Activated T-cell treated with anti-CD3 and anti-CD28 coated beads, Interleukin-2, amount 50 U/mL, for 24 hours (primary cell): ENCODE data around the gene BANF1.
"Not testable (repeated sequence)": the region's sequence is repeated elsewhere in the genome, so short reads cannot be mapped to it uniquely, and the experiment has no call there.

Experiments used
- DNase-seq: peaks from one replicate; pipeline ENCODE4 v3.0.0-alpha.2; 2020
- H3K27ac Mint-ChIP-seq: 2 replicates; pipeline ENCODE4 v1.8.0; 2020; ENCODE audit warnings: mild to moderate bottlenecking, mixed read lengths
- H3K27me3 Mint-ChIP-seq: 2 replicates; pipeline ENCODE4 v1.8.0; 2020; ENCODE audit warnings: mixed read lengths
- H3K36me3 Mint-ChIP-seq: 2 replicates; pipeline ENCODE4 v1.8.0; 2020; ENCODE audit warnings: low read depth, mixed read lengths
- H3K4me1 Mint-ChIP-seq: 2 replicates; pipeline ENCODE4 v1.8.0; 2020; ENCODE audit warnings: low read depth, mixed read lengths
- H3K4me3 Mint-ChIP-seq: 2 replicates; pipeline ENCODE4 v1.8.0; 2020; ENCODE audit warnings: mild to moderate bottlenecking, moderate library complexity, mixed read lengths
- H3K9me3 Mint-ChIP-seq: 2 replicates; pipeline ENCODE4 v1.8.0; 2020; ENCODE audit warnings: mixed read lengths

BANF1 gene

GRCh38 chr11:66012371-66012945 lies 10.2 kb downstream of the BANF1 start:
- no peak for DNase-seq
- no peaks in the 10 kb centered on the region for H3K36me3 Mint-ChIP-seq
- H3K4me1 Mint-ChIP-seq = peaks cover 7% of the 10 kb centered on the region
- H3K27me3 Mint-ChIP-seq = peaks cover 22% of the 10 kb centered on the region
- no peaks in the 10 kb centered on the region for H3K9me3 Mint-ChIP-seq
- H3K27ac Mint-ChIP-seq = no peak overlapping the region
- H3K4me3 Mint-ChIP-seq = no peak overlapping the region

DNA sequence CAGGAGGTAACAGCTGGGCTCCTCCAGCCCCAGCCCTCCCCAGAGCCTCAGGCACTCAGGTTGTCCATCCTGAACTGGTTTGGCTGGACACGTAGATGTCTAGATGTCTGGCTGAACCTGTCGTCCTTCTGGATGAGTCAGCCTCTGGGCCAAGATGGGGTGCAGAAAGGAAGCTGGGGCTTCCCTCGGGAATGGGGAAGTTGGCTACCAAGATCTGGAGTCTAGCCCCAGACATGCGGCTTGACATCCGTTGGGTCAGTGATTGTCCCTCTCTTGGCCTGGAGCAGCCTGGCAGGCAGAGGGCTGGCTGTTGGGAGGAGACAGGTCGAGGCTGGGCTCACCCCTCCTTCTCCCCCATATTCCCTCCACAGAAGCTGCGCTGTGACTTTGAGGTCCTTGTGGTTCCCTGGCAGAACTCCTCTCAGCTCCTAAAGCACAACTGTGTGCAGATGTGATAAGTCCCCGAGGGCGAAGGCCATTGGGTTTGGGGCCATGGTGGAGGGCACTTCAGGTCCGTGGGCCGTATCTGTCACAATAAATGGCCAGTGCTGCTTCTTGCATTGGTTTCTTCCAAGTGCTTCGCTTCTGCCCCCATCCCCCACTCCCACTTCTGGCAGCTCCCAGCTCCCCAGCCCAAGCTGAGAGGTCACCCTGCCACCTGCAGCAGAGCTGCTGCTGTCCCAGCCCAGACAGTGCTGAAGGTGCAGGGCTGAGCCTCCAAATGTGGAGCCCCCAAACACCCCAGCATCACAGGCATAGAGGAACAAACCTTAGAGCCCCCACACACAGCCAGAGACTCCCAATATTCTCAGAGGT lies 10.9 kb downstream of the BANF1 start:
- H3K27ac Mint-ChIP-seq = no peak overlapping the region
- no peak overlapping the region for H3K4me3 Mint-ChIP-seq
- peaks cover 22% of the 10 kb centered on the region for H3K27me3 Mint-ChIP-seq
- H3K4me1 Mint-ChIP-seq = peaks cover 11% of the 10 kb centered on the region
- no peaks in the 10 kb centered on the region for H3K36me3 Mint-ChIP-seq
- no peak for DNase-seq
- H3K9me3 Mint-ChIP-seq = no peaks in the 10 kb centered on the region

DNA sequence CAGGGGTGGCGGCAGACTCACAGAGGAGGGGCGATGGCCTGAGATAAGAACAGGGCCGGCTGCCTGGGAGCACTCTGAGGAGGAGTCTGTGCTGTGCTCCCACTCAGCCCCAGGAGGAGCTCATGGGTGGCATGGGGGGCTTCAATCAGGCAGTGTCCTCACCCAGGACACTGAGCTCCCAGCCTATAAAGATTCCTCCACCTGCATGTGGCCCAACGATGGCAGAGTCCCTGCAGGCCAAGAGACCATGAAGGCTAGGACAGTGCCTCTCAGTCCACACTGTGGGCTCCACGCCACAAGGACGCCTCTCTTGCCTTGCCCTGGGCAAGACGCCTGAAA lies 11.4 kb downstream of the BANF1 start:
- no peak for DNase-seq
- peaks cover 11% of the 10 kb centered on the region for H3K4me1 Mint-ChIP-seq
- no peaks in the 10 kb centered on the region for H3K9me3 Mint-ChIP-seq
- no peaks in the 10 kb centered on the region for H3K36me3 Mint-ChIP-seq
- no peak overlapping the region for H3K27ac Mint-ChIP-seq
- peaks cover 22% of the 10 kb centered on the region for H3K27me3 Mint-ChIP-seq
- no peak overlapping the region for H3K4me3 Mint-ChIP-seq

GRCh38 chr11:66014804-66015453 lies 12.6 kb downstream of the BANF1 start:
- DNase-seq = no peak
- peaks cover 11% of the 10 kb centered on the region for H3K4me1 Mint-ChIP-seq
- no peaks in the 10 kb centered on the region for H3K9me3 Mint-ChIP-seq

DNA sequence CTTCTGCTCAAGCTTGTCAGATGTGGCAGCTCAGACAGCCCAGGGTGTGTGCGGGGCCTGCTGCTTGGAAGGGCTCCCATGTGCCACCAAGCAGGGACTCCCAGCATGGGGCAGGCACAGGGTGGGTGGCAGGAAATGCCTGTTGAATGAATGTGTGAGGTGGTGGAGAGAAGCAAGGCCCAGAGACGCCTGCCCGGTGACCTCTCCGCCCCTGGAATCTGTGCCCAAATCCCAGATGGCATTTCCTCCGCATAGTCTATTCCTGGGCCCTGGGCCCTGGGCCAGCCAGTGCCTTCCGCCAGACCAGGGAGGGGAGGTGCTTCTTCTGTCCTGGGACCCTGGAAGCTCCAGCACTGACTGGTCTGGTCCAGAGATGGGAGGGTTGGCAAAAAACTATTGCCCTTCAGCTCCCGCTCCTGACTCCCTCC lies 13.2 kb downstream of the BANF1 start:
- H3K4me1 Mint-ChIP-seq = peaks cover 11% of the 10 kb centered on the region
- no peak overlapping the region for H3K4me3 Mint-ChIP-seq
- H3K27ac Mint-ChIP-seq = no peak overlapping the region
- no peak for DNase-seq
- peaks cover 22% of the 10 kb centered on the region for H3K27me3 Mint-ChIP-seq
- H3K36me3 Mint-ChIP-seq = no peaks in the 10 kb centered on the region
- no peaks in the 10 kb centered on the region for H3K9me3 Mint-ChIP-seq

More at GRCh38 chr11:66014804-66015453, 12.6 kb downstream of the BANF1 start:
- no peaks in the 10 kb centered on the region for H3K36me3 Mint-ChIP-seq
- H3K27ac Mint-ChIP-seq = no peak overlapping the region
- peaks cover 22% of the 10 kb centered on the region for H3K27me3 Mint-ChIP-seq
- H3K4me3 Mint-ChIP-seq = no peak overlapping the region

DNA sequence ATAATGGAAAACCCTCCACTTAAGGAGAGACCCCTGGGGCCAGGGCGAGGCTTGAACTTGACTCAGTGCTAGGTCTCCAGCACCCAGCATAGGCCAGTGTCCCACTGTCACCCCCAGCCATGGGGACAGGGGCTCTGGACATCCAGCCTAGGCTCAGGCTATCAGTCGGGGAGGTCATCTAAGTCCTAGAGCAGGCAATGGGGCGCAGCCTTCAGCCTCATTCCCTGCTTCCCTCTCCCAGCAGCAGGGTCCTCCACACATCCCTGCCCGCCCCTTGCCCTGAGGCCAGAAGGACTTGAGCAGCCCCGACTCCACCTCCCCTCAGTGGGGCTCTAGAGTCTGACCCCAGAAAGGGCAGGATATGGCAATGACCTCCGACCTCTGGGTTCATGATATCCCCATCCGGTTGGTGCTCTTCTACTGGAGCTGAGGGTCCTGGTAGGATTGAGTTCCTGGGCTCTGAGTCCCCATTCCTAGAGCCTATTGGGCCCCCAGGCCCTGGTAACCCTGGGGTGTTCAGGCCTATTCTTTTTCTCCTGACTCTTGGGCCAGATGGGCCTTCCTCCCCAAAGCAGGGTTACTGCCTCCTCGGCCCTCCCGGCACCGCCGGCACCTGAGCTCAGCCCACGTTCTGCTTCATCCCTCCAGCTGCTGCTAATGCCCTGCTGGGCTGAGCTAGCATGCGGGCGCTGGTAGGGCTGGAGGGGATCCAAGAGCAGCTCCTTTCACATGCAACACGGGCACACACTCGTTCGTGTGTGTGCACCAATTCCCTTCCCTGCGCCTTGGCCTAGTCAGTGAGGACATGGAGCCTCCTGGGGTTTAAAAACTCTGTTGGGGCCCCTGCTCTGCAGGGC lies 13.9 kb downstream of the BANF1 start:
- no peaks in the 10 kb centered on the region for H3K36me3 Mint-ChIP-seq
- H3K27ac Mint-ChIP-seq = no peak overlapping the region
- no peak for DNase-seq
- no peaks in the 10 kb centered on the region for H3K9me3 Mint-ChIP-seq
- peaks cover 22% of the 10 kb centered on the region for H3K27me3 Mint-ChIP-seq
- H3K4me1 Mint-ChIP-seq = peaks cover 15% of the 10 kb centered on the region
- H3K4me3 Mint-ChIP-seq = no peak overlapping the region

GRCh38 chr11:66016793-66017177 lies 14.5 kb downstream of the BANF1 start:
- no peak for DNase-seq
- Mint-ChIP-seq H3K9me3 (no peaks in the 10 kb centered on the region), H3K36me3 (no peaks in the 10 kb centered on the region), H3K27ac (no peak overlapping the region), H3K27me3 (peaks cover 18% of the 10 kb centered on the region), H3K4me3 (no peak overlapping the region), H3K4me1 (peaks cover 21% of the 10 kb centered on the region)

- Mint-ChIP-seq H3K9me3 (no peaks in the 10 kb centered on the region), H3K27me3 (peaks cover 14% of the 10 kb centered on the region), H3K36me3 (no peaks in the 10 kb centered on the region), H3K4me3 (no peak overlapping the region), H3K4me1 (peaks cover 20% of the 10 kb centered on the region), H3K27ac (no peak overlapping the region)
- DNase-seq = no peak
These were observed 15.0 kb downstream of the BANF1 start for GRCh38 chr11:66017321-66017720.

DNA sequence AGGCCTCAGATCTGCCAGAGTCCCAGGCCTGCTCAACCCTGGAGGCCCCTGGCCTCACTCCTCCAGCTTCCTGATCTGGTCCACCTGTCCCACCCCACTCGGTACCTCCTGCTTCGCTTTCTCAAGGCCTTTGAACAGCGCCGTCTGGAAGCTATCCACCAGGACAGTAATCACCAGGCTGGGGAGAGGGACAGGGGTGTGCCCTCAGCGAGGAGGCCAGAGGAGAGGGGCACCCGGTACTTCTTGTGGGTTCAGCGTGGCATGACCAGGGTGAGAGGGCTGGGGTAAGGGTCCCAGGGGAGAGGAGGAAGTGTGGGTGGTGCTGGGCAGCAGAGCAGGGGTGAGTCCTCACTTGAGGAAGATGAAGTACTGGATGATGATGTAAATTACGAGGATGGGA lies 17.9 kb downstream of the BANF1 start:
- Mint-ChIP-seq H3K4me3 (no peak overlapping the region), H3K36me3 (no peaks in the 10 kb centered on the region), H3K4me1 (peaks cover 23% of the 10 kb centered on the region), H3K27ac (no peak overlapping the region), H3K9me3 (no peaks in the 10 kb centered on the region), H3K27me3 (peaks cover 5% of the 10 kb centered on the region)
- DNase-seq = no peak

- no peaks in the 10 kb centered on the region for H3K9me3 Mint-ChIP-seq
- peak overlapping the region; percentile 26 for H3K27ac Mint-ChIP-seq
- no peak for DNase-seq
- H3K36me3 Mint-ChIP-seq = no peaks in the 10 kb centered on the region
- no peak overlapping the region for H3K4me3 Mint-ChIP-seq
- H3K4me1 Mint-ChIP-seq = peaks cover 23% of the 10 kb centered on the region
- peaks cover 5% of the 10 kb centered on the region for H3K27me3 Mint-ChIP-seq
These were observed 18.5 kb downstream of the BANF1 start for GRCh38 chr11:66020618-66021357.

DNA sequence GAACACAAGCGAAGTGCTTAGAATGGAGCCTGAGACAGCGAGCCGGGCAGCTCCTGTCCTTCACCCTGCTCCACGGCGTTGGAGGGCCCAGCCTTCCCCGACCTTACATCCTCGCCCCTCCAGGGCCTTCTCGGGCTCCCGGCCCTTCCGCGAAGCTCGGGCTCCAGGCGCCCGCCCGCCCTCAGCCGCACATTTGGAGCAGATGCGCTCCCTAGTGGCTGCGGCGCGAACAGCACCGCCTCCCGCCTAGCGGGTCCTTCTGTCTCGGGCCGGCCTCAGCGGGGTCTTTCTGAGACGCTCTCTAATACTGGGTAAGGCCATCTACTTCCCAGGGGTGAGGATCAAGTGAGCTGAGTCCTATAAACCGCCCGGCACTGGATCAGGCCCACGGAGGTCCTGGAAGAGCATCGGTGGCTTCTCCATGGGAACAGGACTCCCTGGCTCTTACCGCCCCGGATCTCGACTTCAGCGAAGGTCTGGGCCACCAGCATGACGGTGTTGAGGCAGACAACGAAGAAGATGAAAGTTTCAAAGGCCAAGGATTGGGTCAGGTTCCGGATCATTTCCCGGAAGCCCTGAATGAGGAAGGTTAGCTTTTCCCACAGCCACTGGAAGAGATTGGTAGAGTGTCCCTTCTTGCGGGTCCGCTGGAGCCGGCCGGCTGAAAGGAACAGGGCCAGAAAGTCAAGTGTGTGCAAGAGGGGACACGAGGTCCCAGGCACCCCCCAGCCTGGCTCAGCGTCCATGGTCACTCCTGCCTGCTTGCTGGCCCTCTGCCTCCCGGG lies 20.3 kb downstream of the BANF1 start:
- Mint-ChIP-seq H3K4me3 (peak overlapping the region; percentile 44), H3K27ac (no peak overlapping the region)
- peak; percentile 91 for DNase-seq

GRCh38 chr11:66023186-66023440 lies 20.8 kb downstream of the BANF1 start:
- peaks cover 16% of the 10 kb centered on the region for H3K4me1 Mint-ChIP-seq
- not testable (repeated sequence) for H3K9me3 Mint-ChIP-seq, H3K27ac Mint-ChIP-seq, H3K27me3 Mint-ChIP-seq, H3K4me3 Mint-ChIP-seq, DNase-seq, H3K36me3 Mint-ChIP-seq

More for the DNA sequence above, 20.3 kb downstream of the BANF1 start:
- Mint-ChIP-seq H3K27me3 (peaks cover 5% of the 10 kb centered on the region), H3K9me3 (no peaks in the 10 kb centered on the region), H3K4me1 (peaks cover 18% of the 10 kb centered on the region), H3K36me3 (no peaks in the 10 kb centered on the region)

DNA sequence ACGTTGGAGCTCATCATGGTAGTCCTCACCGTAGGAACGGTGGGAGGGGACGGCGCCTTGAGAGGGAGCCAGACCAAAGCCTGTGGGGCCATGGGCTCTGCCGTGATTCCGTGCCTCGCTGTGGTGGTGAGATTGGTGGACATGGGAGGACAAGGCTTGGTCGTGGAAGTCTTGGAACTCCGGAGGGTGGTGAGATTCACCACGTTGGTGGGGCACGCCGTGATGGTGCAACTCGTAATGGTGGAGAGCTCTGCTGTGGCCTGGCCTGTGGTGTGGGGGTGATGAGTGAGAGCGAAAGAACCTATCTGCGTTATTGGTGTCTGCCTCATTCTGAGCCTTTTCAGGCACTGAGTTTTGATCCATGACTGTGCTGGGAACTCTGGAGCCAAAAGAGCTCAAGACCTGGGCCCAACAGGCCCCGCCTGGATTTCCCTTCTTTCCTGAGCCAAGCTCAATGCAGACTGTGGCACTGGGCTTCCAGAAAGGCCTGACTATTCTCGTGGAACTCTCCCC lies 23.8 kb downstream of the BANF1 start, which contains the start of gene CATSPER1:
Gene CATSPER1 (minus strand): TSS at position 463 of the 513 bp plus-strand sequence. CDS start 100 bp downstream, at position 363.
- no peaks in the 10 kb centered on the region for H3K36me3 Mint-ChIP-seq
- DNase-seq = no peak
- no peak within 1 kb of the TSS for H3K4me3 Mint-ChIP-seq
- peaks cover 13% of the 10 kb centered on the region for H3K4me1 Mint-ChIP-seq
- H3K27me3 Mint-ChIP-seq = peaks cover 5% of the 10 kb centered on the region
- no peaks in the 10 kb centered on the region for H3K9me3 Mint-ChIP-seq
- no peak within 1 kb of the TSS for H3K27ac Mint-ChIP-seq
